KOPT-K1 (cell line): Measurements from ENCODE around the gene DMAC1.

ENCODE experiments used
- H3K27ac ChIP-seq: fragments of 200-600 bp; sonication (generic); 2 replicates; pipeline ENCODE4 v1.5.1; 2016; ENCODE audit warnings: antibody characterized with exemption, mild to moderate bottlenecking, low read depth, low read length; ENCODE audit not compliant: poor library complexity, severe bottlenecking
- H3K36me3 ChIP-seq: fragments of 200-600 bp; sonication (generic); 2 replicates; pipeline ENCODE4 v1.5.1; 2017; ENCODE audit warnings: antibody characterized with exemption, mild to moderate bottlenecking, low read length, moderate library complexity; ENCODE audit not compliant: insufficient read depth
- H3K9me3 ChIP-seq: fragments of 200-600 bp; sonication (generic); 2 replicates; pipeline ENCODE4 v1.5.1; 2017; ENCODE audit warnings: antibody characterized with exemption, low read length, mild to moderate bottlenecking; ENCODE audit not compliant: insufficient read depth, poor library complexity, severe bottlenecking

Gene DMAC1

DNA sequence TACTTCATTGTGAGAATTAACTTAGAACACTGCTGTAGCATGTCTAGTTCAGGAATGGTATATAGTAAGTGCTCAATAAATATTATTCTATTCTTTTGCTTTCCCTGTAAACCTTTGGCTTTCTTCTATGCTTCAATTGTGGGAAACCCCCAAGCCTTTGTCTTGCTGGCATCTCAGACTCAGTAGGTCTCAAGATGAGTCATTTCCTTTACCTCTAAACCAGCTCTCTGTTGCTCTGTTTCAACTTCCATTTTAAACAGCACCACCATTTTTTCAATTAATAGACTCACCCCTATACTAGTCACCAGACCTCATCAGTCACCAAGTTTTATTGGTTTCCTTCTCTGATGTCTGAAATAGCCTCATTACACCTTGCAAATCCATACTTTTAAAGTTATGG lies 43.5 kb downstream of the DMAC1 start:
- no peaks in the 10 kb centered on the region for H3K36me3 ChIP-seq
- H3K9me3 ChIP-seq = no peaks in the 10 kb centered on the region

GRCh38 chr9:7752481-7752880 lies 47.1 kb downstream of the DMAC1 start:
- Histone ChIP-seq H3K27ac (no peak overlapping the region), H3K9me3 (no peaks in the 10 kb centered on the region), H3K36me3 (no peaks in the 10 kb centered on the region)

More for the DNA sequence above, 43.5 kb downstream of the DMAC1 start:
- H3K27ac ChIP-seq = no peak overlapping the region
